Left ventricle myocardium inferior (tissue), 1 donor: ENCODE measurements around the gene SHTN1. TPM values are rescaled to one million over a fixed set of nuclear protein-coding genes. Genes with fewer than 3 reads are reported as not detected.
A peak's percentile ranks its signal among the peaks of the same experiment; 100 is the strongest.

ENCODE experiments used
- DNase-seq: peaks from one replicate; pipeline ENCODE4 v3.0.0-alpha.2; 2020
- H3K27ac ChIP-seq: fragments of 200-600 bp; replicated peaks from 2 replicates; pipeline ENCODE4 v1.8.0; 2021
- H3K27me3 ChIP-seq: fragments of 200-600 bp; 2 replicates; pipeline ENCODE4 v1.8.0; 2021; ENCODE audit warnings: low read depth
- H3K36me3 ChIP-seq: fragments of 200-600 bp; 2 replicates; pipeline ENCODE4 v1.8.0; 2021
- H3K4me1 ChIP-seq: fragments of 200-600 bp; 2 replicates; pipeline ENCODE4 v1.8.0; 2021
- H3K4me3 ChIP-seq: fragments of 200-600 bp; 2 replicates; pipeline ENCODE4 v1.8.0; 2021; ENCODE audit warnings: mild to moderate bottlenecking, moderate library complexity
- H3K9me3 ChIP-seq: fragments of 200-600 bp; replicated peaks from 2 replicates; pipeline ENCODE4 v1.8.0; 2021
- intact Hi-C: fragments of 100-400 bp; cut with micrococcal nuclease; formaldehyde crosslinking; loops from one replicate; pipeline ENCODE4 v1.11.0; 2022
- total RNA-seq: library from RNA; stranded (reverse); fragmentation: NEBNext Ultra II Directional; extraction: Animal tissue kit (Norgen Biotek cat#: 25700); gene quantifications from one replicate; pipeline ENCODE4 v1.2.1, GENCODE V29; 2021
- TF ChIP-seq, protein P1 (sequence below): fragments of 200-600 bp; IDR thresholded peaks from 2 replicates; pipeline ENCODE4 v1.8.0; 2021; ENCODE audit warnings: antibody characterized with exemption, mild to moderate bottlenecking, borderline replicate concordance
- donor health status: DM: no; HTN: yes; CAD: no; lungs with severe emphysema.

SHTN1 gene
- total RNA-seq, 1 donor from 2014 or later: 2.0 TPM

DNA sequence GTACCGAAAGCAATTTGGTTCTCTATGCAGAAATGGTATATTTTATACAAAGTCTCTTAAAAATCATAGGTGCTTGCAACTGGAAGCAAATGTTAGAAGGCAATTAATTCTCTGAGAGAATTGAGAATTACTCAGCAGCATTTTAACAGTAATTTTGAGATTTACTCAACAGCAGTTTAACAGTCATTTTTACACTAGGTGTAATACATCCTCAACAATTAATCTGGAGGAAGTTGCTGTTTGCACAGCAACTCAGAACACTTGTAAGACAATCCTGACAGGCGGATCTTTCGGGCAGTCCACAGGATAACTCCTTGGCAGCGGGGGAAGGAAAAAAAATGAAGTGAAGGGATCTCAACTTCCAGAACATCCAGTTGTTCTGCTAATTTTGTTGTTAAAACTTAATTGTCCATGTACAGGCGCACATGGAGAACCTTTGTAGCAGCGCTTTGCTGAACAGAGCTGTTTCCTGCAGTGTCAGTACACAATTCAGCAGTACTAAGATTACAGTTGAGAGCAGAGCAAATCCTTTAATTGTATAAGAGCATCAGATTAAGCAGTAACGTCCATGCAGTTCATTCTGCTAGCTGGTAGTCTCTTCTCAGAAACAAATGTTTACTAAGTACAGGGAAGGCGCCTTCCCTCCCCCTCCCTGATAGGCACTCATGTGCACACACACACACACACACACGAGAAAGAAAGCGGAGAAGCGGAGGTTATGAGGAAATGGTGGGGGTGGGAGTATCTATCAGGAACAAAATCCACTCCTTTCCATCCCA is 111.9 kb downstream of the SHTN1 start:
- Histone ChIP-seq H3K4me1 (peaks cover 7% of the 10 kb centered on the region), H3K9me3 (no peaks in the 10 kb centered on the region)
- intact Hi-C loops: no loop called here

DNA sequence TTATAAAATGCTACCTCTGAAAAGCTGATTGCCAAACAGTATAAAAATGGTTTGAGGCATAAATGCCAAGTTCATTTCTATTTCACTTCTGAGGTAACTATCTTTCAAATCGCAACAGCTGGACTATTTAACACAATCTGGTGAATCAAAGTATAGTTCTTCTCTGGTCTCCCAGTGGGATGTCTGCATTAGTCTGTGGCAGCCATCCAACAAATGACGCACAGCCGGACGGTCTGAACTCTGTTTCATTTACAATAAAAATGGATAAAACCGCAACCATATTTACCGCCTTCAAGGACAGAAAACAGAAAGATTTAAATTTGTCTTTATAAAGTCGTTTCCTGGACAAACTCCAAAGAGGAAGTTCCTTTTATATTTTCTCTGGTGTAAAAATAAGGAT is 113.8 kb downstream of the SHTN1 start:
- Histone ChIP-seq H3K4me1 (peaks cover 7% of the 10 kb centered on the region), H3K27me3 (no peaks in the 10 kb centered on the region), H3K36me3 (no peaks in the 10 kb centered on the region), H3K9me3 (no peaks in the 10 kb centered on the region), H3K4me3 (peak overlapping the region; percentile 3), H3K27ac (no peak overlapping the region)
- intact Hi-C loops: no loop called here
- peak; percentile 60 for DNase-seq
- TF ChIP-seq, protein P1, sequence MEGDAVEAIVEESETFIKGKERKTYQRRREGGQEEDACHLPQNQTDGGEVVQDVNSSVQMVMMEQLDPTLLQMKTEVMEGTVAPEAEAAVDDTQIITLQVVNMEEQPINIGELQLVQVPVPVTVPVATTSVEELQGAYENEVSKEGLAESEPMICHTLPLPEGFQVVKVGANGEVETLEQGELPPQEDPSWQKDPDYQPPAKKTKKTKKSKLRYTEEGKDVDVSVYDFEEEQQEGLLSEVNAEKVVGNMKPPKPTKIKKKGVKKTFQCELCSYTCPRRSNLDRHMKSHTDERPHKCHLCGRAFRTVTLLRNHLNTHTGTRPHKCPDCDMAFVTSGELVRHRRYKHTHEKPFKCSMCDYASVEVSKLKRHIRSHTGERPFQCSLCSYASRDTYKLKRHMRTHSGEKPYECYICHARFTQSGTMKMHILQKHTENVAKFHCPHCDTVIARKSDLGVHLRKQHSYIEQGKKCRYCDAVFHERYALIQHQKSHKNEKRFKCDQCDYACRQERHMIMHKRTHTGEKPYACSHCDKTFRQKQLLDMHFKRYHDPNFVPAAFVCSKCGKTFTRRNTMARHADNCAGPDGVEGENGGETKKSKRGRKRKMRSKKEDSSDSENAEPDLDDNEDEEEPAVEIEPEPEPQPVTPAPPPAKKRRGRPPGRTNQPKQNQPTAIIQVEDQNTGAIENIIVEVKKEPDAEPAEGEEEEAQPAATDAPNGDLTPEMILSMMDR: no peak

More for the DNA sequence above, 111.9 kb downstream of the SHTN1 start:
- no peaks in the 10 kb centered on the region for H3K27me3 ChIP-seq
- H3K27ac ChIP-seq: no peak overlapping the region
- no peaks in the 10 kb centered on the region for H3K36me3 ChIP-seq
- TF ChIP-seq, protein P1: no peak
- no peak overlapping the region for H3K4me3 ChIP-seq
- no peak for DNase-seq

DNA sequence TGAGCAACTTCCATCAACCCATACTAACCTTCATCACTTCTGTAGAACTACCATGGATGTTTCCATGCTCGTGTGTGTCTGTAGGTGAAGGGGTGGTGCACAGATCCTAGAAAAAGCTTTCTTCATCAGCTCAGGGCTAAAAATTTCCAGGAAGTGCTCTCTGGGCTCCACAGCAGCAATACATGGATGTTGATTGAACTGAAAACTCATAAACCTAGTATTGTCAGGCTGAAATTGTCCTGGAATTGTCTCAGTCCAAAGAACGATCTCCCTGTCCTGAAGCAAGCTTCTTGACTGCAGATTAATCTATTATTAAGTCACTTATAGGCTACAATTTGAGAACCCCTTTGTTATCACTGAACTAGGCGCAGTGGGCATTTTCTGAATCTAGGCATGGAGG is 115.9 kb downstream of the SHTN1 start:
- no peak overlapping the region for H3K4me3 ChIP-seq
- H3K27ac ChIP-seq: no peak overlapping the region
- no peaks in the 10 kb centered on the region for H3K27me3 ChIP-seq
- H3K9me3 ChIP-seq: no peaks in the 10 kb centered on the region
- TF ChIP-seq, protein P1: no peak
- intact Hi-C loops: no loop called here
- no peaks in the 10 kb centered on the region for H3K36me3 ChIP-seq
- DNase-seq: no peak
- H3K4me1 ChIP-seq: peaks cover 7% of the 10 kb centered on the region

DNA sequence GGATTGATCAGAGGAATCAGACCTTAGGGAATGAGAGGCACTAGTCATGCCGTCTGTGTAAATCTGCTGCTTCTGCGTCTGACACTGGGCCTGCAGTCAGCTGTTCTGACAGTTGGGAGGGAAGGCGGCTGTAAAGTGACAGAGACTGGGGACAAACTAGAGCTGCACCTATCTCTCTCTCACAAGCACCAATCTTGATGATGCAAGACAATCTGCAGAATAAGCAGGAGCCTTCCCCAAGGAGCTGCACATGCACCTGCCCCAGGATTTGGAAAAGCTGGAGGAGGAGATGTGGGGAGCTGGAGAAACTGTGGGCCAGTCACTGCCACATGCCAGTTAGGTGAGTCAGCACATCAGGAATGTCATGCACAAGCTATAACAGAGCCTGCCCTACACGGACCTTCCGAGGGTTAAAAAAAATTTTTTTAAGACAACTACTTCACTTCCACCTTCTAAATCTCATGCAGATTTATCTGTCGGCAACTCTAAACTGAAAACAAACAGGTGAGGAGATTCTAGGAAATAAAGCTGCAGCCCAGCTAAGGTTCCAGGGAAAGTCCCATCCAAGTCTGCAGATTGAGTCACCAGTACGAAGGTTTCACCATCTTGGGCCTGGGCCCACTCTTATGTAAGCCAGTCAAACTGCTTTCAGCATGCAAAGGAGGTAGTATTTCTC is 116.5 kb downstream of the SHTN1 start:
- intact Hi-C loops: no loop called here
- Histone ChIP-seq H3K4me3 (no peak overlapping the region), H3K4me1 (peaks cover 7% of the 10 kb centered on the region), H3K9me3 (no peaks in the 10 kb centered on the region), H3K27me3 (no peaks in the 10 kb centered on the region), H3K27ac (no peak overlapping the region), H3K36me3 (no peaks in the 10 kb centered on the region)
- TF ChIP-seq, protein P1: no peak
- DNase-seq: peak; percentile 33

DNA sequence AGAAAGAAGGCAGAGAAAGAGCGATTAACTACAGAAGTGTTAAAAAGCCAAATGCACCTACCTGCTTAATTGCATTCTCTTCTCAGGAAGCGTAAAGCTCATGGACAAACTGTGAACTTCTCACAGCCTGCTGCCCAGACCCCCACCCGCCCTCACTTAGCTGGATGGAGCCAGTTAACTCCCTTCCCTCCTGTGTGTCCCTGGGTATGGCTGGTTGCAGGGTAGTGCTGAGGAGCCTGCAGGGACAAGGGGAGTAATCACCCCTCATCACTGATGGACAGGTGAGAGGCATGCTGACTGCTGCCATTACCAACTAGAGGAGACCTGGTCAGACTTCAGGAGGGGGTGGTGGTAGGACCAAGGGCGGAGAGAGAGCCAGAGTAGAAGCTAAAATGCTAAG is 118.2 kb downstream of the SHTN1 start:
- TF ChIP-seq, protein P1: no peak

More for the DNA sequence above, 118.2 kb downstream of the SHTN1 start:
- H3K27ac ChIP-seq: no peak overlapping the region
- H3K9me3 ChIP-seq: no peaks in the 10 kb centered on the region
- H3K27me3 ChIP-seq: no peaks in the 10 kb centered on the region
- H3K4me1 ChIP-seq: peaks cover 7% of the 10 kb centered on the region
- no peak for DNase-seq
- H3K4me3 ChIP-seq: no peak overlapping the region
- H3K36me3 ChIP-seq: no peaks in the 10 kb centered on the region
- intact Hi-C loops: no loop called here
